GM18498 (cell line): Measurements from ENCODE around the gene GMCL1.
A peak's percentile ranks its signal among the peaks of the same experiment; 100 is the strongest.
"Not testable (repeated sequence)": the region's sequence is repeated elsewhere in the genome, so short reads cannot be mapped to it uniquely, and the experiment has no call there.

ENCODE experiments used
- ATAC-seq: cut with Tn5 transposase; IDR thresholded peaks from one replicate; pipeline ENCODE4 v1.9.1; 2021; ENCODE audit warnings: mild to moderate bottlenecking, moderate library complexity; ENCODE audit not compliant: unreplicated experiment

GMCL1 gene

DNA sequence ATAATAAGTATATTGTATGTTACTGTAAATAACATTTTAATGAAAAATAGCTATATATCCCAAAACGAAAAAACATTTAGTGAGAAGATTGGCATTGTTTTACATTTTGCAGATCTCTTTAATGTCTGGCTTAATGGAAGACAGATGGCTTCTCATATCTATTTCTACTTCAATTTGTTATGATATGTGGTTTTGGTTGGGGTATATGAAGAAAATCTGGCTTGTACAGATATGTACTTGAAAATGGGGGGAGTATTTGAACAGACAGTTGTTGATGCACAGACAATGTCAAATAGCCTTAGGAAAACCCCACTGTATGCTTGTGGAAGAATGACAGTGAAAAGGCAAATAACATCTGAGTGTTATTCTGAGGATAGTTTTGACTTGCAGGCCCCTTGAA, 23.6 kb upstream of the GMCL1 start:
- no peak for ATAC-seq

DNA sequence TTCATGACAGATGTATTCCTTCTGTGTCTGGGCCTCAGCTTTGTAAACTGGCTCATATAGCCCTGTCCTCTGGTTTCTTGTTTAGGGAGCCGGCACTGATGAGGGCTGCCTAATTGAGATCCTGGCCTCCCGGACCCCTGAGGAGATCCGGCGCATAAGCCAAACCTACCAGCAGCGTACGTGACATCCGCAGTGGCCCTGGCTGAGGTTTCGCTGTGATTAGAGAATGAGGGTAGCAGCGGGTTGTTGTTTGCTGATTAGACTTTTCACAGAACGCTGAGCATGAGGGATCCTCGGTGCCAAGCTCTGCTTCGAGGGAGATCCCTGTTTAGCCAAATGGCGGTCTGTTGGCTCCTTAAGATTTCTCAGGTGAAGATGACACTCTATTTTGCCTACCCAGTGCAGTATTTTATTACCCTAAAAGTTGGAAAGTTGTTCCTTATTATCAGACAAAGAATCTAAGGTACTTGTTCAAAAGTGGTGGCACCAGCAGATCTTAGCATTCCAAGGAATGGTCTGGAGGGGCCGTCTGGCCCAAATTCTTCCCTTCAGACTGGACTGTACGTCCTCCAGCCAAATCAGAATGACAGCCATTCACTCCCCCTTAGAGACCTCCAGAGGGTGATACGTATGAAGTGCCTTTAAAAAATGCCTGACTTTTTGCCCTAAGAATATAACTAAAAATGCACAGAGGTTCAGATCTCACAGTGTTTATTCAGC, 21.5 kb upstream of the GMCL1 start:
- no peak for ATAC-seq

GRCh38 chr2:69810550-69810949, 18.9 kb upstream of the GMCL1 start:
- no peak for ATAC-seq

DNA sequence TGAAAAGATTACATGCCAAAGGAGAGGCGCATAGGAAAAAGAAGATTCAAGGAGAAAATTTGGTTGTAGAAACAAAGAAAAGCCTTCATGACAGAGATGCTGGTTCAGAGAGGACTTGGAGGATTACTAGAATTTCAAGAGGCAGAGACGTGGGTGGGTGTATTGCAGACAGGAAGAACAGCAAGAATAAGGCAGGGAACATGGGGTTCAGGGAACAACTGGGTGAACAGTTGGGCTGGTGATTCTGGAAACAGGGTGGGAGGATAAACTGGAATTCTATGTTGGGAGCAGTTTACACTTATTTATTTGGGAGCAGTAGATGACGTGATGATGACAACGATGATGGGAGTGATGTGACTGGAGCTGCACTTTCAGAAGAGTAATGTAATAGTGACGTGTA, 18.4 kb upstream of the GMCL1 start:
- no peak for ATAC-seq

DNA sequence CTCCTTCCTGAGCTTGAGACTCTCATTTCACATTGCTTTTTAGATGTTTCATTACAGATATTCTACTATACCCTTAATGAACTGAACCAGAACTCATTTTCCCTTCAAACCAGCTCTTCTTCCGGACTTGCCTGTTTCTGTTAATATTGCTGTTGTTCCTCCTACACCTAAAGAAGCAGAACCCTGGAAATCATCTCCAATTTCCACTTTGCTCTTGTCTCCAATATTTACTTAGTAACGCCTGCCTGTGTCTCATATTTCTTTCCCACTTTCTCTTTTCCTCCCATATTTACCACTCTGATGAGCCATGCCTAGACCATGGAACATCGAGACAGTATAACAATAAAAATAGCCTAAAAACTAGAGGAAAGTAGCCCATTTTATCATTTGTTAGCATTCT, 17.9 kb upstream of the GMCL1 start:
- no peak for ATAC-seq

- no peak for ATAC-seq
Measured at GRCh38 chr2:69815717-69816116, 13.7 kb upstream of the GMCL1 start.

GRCh38 chr2:69816923-69817542, 12.4 kb upstream of the GMCL1 start:
- peak; percentile 48 for ATAC-seq

GRCh38 chr2:69817729-69818501, 11.5 kb upstream of the GMCL1 start:
- ATAC-seq, result no peak

GRCh38 chr2:69827796-69828540, 1.5 kb upstream of the GMCL1 start:
- no peak for ATAC-seq

DNA sequence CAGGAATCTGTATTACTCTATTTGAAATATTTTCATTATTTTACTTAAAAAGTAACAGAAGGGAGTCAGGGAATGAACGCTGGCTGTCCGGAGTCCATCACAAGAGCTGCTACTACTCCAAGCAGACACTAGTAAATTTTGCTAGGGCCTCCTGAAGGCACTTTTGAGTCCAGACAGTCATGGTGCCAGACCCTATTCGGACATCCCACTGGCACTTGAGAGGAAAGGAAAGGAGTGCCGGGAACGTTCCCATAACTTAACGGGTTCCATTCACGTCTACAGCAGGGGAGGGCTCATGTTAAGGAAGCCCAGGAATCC, 563 bp upstream of the GMCL1 start:
- no peak for ATAC-seq

GRCh38 chr2:69830045-69830905, 815 bp downstream of the GMCL1 start:
- ATAC-seq, result peak; percentile 25

GRCh38 chr2:69830906-69831241, 1.4 kb downstream of the GMCL1 start:
- ATAC-seq, result not testable (repeated sequence)

- no peak for ATAC-seq
Measured at GRCh38 chr2:69831354-69831905, 2.0 kb downstream of the GMCL1 start.

GRCh38 chr2:69833752-69834151, 4.3 kb downstream of the GMCL1 start:
- no peak for ATAC-seq

DNA sequence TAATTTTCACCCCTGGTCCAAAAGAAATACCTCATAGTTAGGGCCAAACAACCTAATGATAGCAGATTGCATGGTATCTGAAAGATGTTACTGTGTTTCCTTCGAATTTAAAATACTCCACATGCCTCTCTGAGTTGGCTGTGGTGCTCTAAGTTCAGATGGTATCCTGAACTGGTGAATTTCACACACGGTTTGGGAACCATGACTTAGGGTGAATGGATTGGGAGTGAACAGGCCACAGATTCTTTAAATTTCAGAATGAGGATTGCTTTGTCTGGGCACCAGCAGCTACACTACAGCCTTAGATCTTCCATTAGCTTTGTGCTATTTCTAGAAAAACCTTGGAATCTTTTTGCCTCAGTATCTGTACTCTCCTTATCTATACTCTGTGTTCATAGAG, 6.2 kb downstream of the GMCL1 start:
- ATAC-seq, result no peak

DNA sequence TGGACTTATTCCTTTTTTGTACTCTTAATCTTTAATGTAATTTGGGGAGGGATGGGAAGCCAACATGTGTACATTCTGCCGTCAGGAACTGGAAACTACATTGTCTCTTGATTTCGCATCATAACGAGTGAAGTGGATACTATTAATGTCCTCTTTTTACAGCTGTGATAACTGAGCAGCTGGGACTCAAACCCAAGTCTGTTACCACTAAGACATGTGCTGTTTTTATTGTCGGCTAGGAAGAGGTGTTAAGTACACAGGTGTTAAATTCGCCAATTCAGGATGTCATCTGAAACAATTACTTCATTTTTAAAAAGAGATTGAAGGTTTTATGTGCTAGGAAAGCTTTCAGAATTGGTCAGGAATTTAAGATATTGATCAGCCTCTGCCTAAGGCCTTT, 6.9 kb downstream of the GMCL1 start:
- ATAC-seq, result no peak

DNA sequence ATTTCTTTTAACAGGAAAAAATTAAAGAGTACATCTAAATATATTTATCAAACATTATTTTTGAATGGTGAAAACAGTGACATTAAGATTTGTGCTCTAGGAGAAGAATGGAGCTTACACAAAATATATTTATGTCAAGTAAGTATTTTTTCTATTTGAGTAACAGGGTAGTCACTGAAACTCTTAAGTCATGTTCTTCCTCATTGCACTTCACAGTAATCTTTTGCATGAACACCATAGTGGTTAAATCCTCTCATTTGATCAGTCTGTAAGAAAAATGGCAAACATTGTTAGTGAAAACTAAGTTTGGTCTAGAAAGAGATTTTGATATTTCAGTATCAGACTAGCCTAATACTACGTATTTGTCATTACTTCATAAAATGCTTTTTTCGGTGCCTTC, 8.1 kb downstream of the GMCL1 start:
- no peak for ATAC-seq

DNA sequence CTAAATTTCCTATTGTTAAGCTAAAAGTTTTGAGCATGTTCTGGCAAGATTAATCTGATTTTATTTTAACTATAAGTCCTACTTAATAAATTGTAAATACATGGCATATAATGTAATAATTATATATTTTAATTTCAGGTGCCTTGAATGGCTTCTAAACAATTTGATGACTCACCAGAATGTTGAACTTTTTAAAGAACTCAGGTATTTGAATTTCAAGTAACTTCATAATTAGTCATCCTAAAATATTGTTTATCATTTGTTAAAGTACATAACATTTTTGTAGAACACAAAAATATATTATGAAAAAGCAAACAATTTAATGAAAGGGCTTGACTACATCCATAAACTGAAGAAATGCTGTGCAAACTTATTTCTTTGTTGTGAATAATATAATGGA, 14.5 kb downstream of the GMCL1 start:
- ATAC-seq, result no peak

DNA sequence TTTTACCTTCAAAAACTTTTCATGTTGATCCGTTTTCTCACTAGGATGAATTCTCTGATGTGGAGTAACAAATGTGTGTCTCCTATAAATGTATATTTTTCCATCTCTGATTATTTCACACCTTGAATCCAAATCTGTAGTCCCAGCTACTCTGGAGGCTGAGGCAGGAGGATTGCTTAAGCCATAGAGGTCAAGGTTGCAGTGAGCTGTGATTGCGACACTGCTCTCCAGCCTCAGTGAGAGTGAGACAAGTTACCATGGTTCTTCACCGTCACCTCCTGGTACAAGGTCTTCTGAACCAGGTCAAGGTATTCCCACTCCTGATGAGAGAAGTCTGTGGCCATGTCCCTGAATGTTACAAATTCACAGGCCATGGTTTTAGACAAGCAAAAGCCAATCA, 15.1 kb downstream of the GMCL1 start:
- ATAC-seq, result no peak
